HepG2 (cell line): ENCODE measurements around the gene YY2. TPM values are rescaled to one million over a fixed set of nuclear protein-coding genes. Genes with fewer than 3 reads are reported as not detected.

Source experiments
- ATAD3A ChIP-seq: sonication (generic); formaldehyde crosslinking; IDR thresholded peaks from 2 replicates; pipeline ENCODE4 v1.4.0; 2020; ENCODE audit warnings: missing genetic modification reagents
- CAMTA2 ChIP-seq: sonication (generic); formaldehyde crosslinking; IDR thresholded peaks from 2 replicates; pipeline ENCODE4 v1.4.0; 2020; ENCODE audit warnings: mild to moderate bottlenecking, missing genetic modification reagents, borderline replicate concordance
- FOXK2 ChIP-seq: fragments of 450-650 bp; IDR thresholded peaks from 2 replicates; pipeline ENCODE4 v1.6.1; 2016
- GRHL1 ChIP-seq: sonication (generic); formaldehyde crosslinking; conservative IDR thresholded peaks from 2 replicates; pipeline ENCODE4 v1.8.0; 2022; ENCODE audit warnings: missing genetic modification reagents
- HBP1 ChIP-seq: IDR thresholded peaks from 2 replicates; pipeline ENCODE4 v1.6.1; 2016; ENCODE audit warnings: low read depth, control low read depth
- KAT8 ChIP-seq: IDR thresholded peaks from 2 replicates; pipeline ENCODE4 v1.6.1; 2016; ENCODE audit warnings: missing genetic modification reagents, missing compliant biosample characterization
- KDM2A ChIP-seq: sonication (generic); formaldehyde crosslinking; IDR thresholded peaks from 2 replicates; pipeline ENCODE4 v1.4.0; 2020; ENCODE audit warnings: low read depth, missing genetic modification reagents, borderline replicate concordance
- NFE2 ChIP-seq: sonication (generic); formaldehyde crosslinking; IDR thresholded peaks from 2 replicates; pipeline ENCODE4 v1.4.0; 2020; ENCODE audit warnings: missing genetic modification reagents
- NFYB ChIP-seq: sonication (generic); formaldehyde crosslinking; IDR thresholded peaks from 2 replicates; pipeline ENCODE4 v1.4.0; 2020; ENCODE audit warnings: missing genetic modification reagents
- PREB ChIP-seq: sonication (generic); formaldehyde crosslinking; IDR thresholded peaks from 2 replicates; pipeline ENCODE4 v1.4.0; 2020; ENCODE audit warnings: missing genetic modification reagents
- RAD51 ChIP-seq: fragments of 450-650 bp; IDR thresholded peaks from 2 replicates; pipeline ENCODE4 v1.6.1; 2016; ENCODE audit warnings: borderline replicate concordance
- RORA ChIP-seq: sonication (generic); formaldehyde crosslinking; IDR thresholded peaks from 2 replicates; pipeline ENCODE4 v1.5.0; 2020; ENCODE audit warnings: mild to moderate bottlenecking, missing genetic modification reagents, moderate library complexity
- ZBTB39 ChIP-seq: sonication (generic); formaldehyde crosslinking; IDR thresholded peaks from 2 replicates; pipeline ENCODE4 v1.5.0; 2020; ENCODE audit warnings: missing genetic modification reagents
- ZFP91 ChIP-seq: sonication (generic); formaldehyde crosslinking; IDR thresholded peaks from 2 replicates; pipeline ENCODE4 v1.9.0; 2022; ENCODE audit warnings: missing genetic modification reagents, mild to moderate bottlenecking, borderline replicate concordance
- ZNF124 ChIP-seq: sonication (generic); formaldehyde crosslinking; IDR thresholded peaks from 2 replicates; pipeline ENCODE4 v1.4.0; 2020; ENCODE audit warnings: missing genetic modification reagents
- ZNF235 ChIP-seq: sonication (generic); formaldehyde crosslinking; IDR thresholded peaks from 2 replicates; pipeline ENCODE4 v1.8.1; 2023; ENCODE audit warnings: mild to moderate bottlenecking, missing genetic modification reagents, borderline replicate concordance
- ZNF337 ChIP-seq: sonication (generic); formaldehyde crosslinking; IDR thresholded peaks from 2 replicates; pipeline ENCODE4 v1.5.1; 2020; ENCODE audit warnings: missing genetic modification reagents, low read depth, mild to moderate bottlenecking, borderline replicate concordance
- ZNF543 ChIP-seq: sonication (generic); formaldehyde crosslinking; IDR thresholded peaks from 2 replicates; pipeline ENCODE4 v1.4.0; 2020; ENCODE audit warnings: mild to moderate bottlenecking, missing genetic modification reagents
- ZNF576 ChIP-seq: sonication (generic); formaldehyde crosslinking; IDR thresholded peaks from 2 replicates; pipeline ENCODE4 v1.4.0; 2020; ENCODE audit warnings: mild to moderate bottlenecking, missing genetic modification reagents
- ZNF724P ChIP-seq: sonication (generic); formaldehyde crosslinking; IDR thresholded peaks from 2 replicates; pipeline ENCODE4 v1.8.0; 2022; ENCODE audit warnings: missing genetic modification reagents, borderline replicate concordance
- ZNF788 ChIP-seq: sonication (generic); formaldehyde crosslinking; IDR thresholded peaks from 2 replicates; pipeline ENCODE4 v1.5.0; 2020; ENCODE audit warnings: mild to moderate bottlenecking, missing genetic modification reagents, borderline replicate concordance
- polyA plus RNA-seq, 8 experiments: library from polyadenylated mRNA; depleted of rRNA in 3 of 8; stranded (reverse) in 7 of 8; unstranded in 1 of 8; fragments of >200 nt; fragmentation: Illumina TruSeq in 4 of 8; extraction: Trizol in 4 of 8; gene quantifications; 2 replicates each; pipeline versions ENCODE4 v1.2.1 to v1.2.3, GENCODE V29; 2011 to 2016; ENCODE audit warnings: low read depth in 4 of 8, missing spikeins in 1 of 8, mixed read lengths in 1 of 8; ENCODE audit not compliant: insufficient read depth in 1 of 8
- total RNA-seq, 5 experiments: library from RNA; depleted of rRNA; stranded (reverse); fragments of >200 nt; fragmentation: Illumina TruSeq; extraction: Trizol; gene quantifications; 2 replicates each; pipeline ENCODE4 v1.2.3, GENCODE V29; 2016; ENCODE audit warnings: low read depth in 1 of 5

The YY2 gene
- total and polyA plus RNA-seq, 2 of the 13 experiments (the other 11 are each of a cell fraction or from before 2014, with no cell fraction given) = 0.34 to 0.44 TPM

- TF ChIP-seq PREB (CRISPR knock-in tag) (no peak), RAD51 (no peak), GRHL1 (no peak), ZNF543 (CRISPR knock-in tag) (peak; percentile 35; the same call in 1 of the 2 replicates), KAT8 (CRISPR knock-in tag) (peak; percentile 96), ZNF124 (CRISPR knock-in tag) (no peak), ATAD3A (CRISPR knock-in tag) (no peak), HBP1 (0 out of 2 replicates have a peak, but pooled peaks have one; percentile 63), ZBTB39 (CRISPR knock-in tag) (no peak), ZNF788 (CRISPR knock-in tag) (peak; percentile 96), ZNF235 (CRISPR knock-in tag) (peak; percentile 41; the same call in 1 of the 2 replicates), CAMTA2 (CRISPR knock-in tag) (peak; percentile 55; the same call in 1 of the 2 replicates), FOXK2 (no peak), NFYB (CRISPR knock-in tag) (no peak), NFE2 (CRISPR knock-in tag) (no peak), ZNF724P (0 out of 2 replicates have a peak, but pooled peaks have one; percentile 23), ZFP91 (CRISPR knock-in tag) (peak; percentile 90), ZNF337 (CRISPR knock-in tag) (no peak), KDM2A (peak; percentile 88), ZNF576 (CRISPR knock-in tag) (no peak), RORA (no peak)
These were observed 16.2 kb upstream of the YY2 start, which contains the start of gene MBTPS2 (continued) for GRCh38 chrX:21839334-21840192.
